Adrenal gland (tissue), 12 donors: ENCODE results near the gene CLEC16A. TPM values are rescaled to one million over a fixed set of nuclear protein-coding genes. Genes with fewer than 3 reads are reported as not detected.
"Not testable (repeated sequence)": the region's sequence is repeated elsewhere in the genome, so short reads cannot be mapped to it uniquely, and the experiment has no call there.

ENCODE experiments used
- DNase-seq, 7 donors: peaks; one replicate each; pipeline ENCODE4 v3.0.0-alpha.2; 2019 to 2020
- H3K27ac ChIP-seq, 5 donors: fragments of 200-600 bp; sonication (generic) in 4 of 5; 1 replicate in 3 of 5; 2 replicates in 2 of 5; pipeline versions ENCODE4 v1.5.1 to v1.8.0; 2016 to 2020; ENCODE audit warnings: mild to moderate bottlenecking in 1 of 5
- H3K27me3 ChIP-seq: fragments of 200-600 bp; 2 replicates; pipeline ENCODE4 v1.8.0; 2021
- H3K36me3 ChIP-seq, 2 donors: fragments of 200-600 bp; replicated peaks in 1 of 2; 1 replicate in 1 of 2; 2 replicates in 1 of 2; pipeline versions ENCODE4 v1.5.1 to v1.8.0; 2018 to 2022
- H3K4me1 ChIP-seq, 2 donors: fragments of 200-600 bp; replicated peaks in 1 of 2; 1 replicate in 1 of 2; 2 replicates in 1 of 2; pipeline versions ENCODE4 v1.5.1 to v1.8.0; 2018 to 2021
- H3K4me3 ChIP-seq, 4 donors: fragments of 200-600 bp; sonication (generic) in 3 of 4; one replicate each; pipeline ENCODE4 v1.5.1; 2016 to 2018
- H3K9me3 ChIP-seq, 3 donors: fragments of 200-600 bp; sonication (generic) in 1 of 3; replicated peaks in 1 of 3; 1 replicate in 2 of 3; 2 replicates in 1 of 3; pipeline versions ENCODE4 v1.5.1 to v1.8.0; 2016 to 2021
- POLR2A ChIP-seq, 2 donors: fragments of 450-650 bp; IDR thresholded peaks; one replicate each; pipeline ENCODE4 v1.6.1; 2017; ENCODE audit warnings: antibody characterized with exemption in 2 of 2, mild to moderate bottlenecking in 2 of 2, moderate library complexity in 1 of 2
- WGBS, 4 donors: extraction: QIAGEN DNeasy Blood & Tissue Kit in 2 of 4; methylation state at CpG; one replicate each; pipeline versions ENCODE4 v1.1.5 to v1.1.7; 2013 to 2017; 5-methylcytosine and 5-hydroxymethylcytosine counted together
- intact Hi-C, 2 donors: fragments of 100-400 bp; cut with DNase I; formaldehyde crosslinking; loops; one replicate each; pipeline versions ENCODE4 v1.14.1 to v1.15.0; 2022 to 2023
- polyA plus RNA-seq, 3 donors: library from polyadenylated mRNA; stranded (reverse); fragments of 200-250 nt in 2 of 3; fragments of 350-450 nt in 1 of 3; fragmentation: Illumina TruSeq in 1 of 3; extraction: RNeasy Lipid Tissue Mini Kit (QIAGEN cat#74804) in 1 of 3; gene quantifications; one replicate each; pipeline ENCODE4 v1.2.3, GENCODE V29; 2013 to 2014
- total RNA-seq, 9 donors: library from RNA; depleted of rRNA in 4 of 9; stranded (reverse); fragments of >200 nt in 4 of 9; fragments of 120-200 nt in 1 of 9; fragmentation: NEBNext Ultra II Directional in 1 of 9; extraction: Animal tissue kit (Norgen Biotek cat#: 25700) in 1 of 9; gene quantifications; one replicate each; pipeline versions ENCODE4 v1.1.0 to v1.2.4, GENCODE V29; 2013 to 2023
- TF ChIP-seq, protein P1 (sequence below), 6 experiments: fragments of 450-650 bp in 4 of 6; fragments of 200-600 bp in 2 of 6; sonication (generic) in 1 of 6; IDR thresholded peaks; 1 replicate in 5 of 6; 2 replicates in 1 of 6; pipeline versions ENCODE4 v1.5.1 to v1.8.0; 2016 to 2021; ENCODE audit warnings: antibody characterized with exemption in 6 of 6, mild to moderate bottlenecking in 2 of 6, moderate library complexity in 1 of 6
- donor health status: healthy with polysubstance abuse.
- donor health status: Bipolar disorder and iron deficiency.
- donor health status: DM: yes; HTN: yes; CAD: no.
- donor health status: DM: no; HTN: no; CAD: no.
- donor health status: DM: no; HTN: no; CAD: no.
- donor health status: DM: yes; HTN: yes; CAD: no.

The CLEC16A gene
- total and polyA plus RNA-seq, 12 donors, result 14.0 to 37.2 (median 27.6) TPM

DNA sequence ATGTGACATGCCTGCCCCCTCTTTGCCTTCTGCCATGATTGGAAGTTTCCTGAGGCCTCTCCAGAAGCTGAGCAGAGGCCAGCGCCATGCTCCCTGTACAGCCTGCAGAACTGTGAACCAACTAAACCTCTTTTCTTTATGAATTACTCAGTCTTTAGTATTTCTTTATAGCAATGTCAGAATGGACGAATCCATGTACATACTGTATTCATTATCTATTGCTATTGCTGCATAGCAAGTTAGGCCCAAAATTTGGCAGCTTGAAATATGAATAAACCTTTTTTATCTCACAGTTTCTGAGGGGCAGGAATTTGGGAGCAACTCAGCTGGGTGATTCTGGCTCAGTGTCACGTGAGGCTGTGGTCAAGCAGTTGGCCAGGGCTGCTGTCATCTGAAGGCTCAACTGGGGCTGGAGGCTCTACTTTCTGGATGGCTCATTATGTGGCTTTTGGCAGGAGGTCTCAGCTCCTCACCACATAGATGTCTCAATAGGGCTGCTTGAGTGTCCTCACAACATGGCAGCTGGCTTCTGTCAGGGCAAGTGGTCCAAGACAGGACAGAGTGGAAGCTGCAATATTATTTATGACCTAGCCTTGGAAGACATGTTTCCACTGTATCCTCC is 271.7 kb downstream of the CLEC16A start:
- Histone ChIP-seq H3K4me3 (no peak overlapping the region), H3K27ac (no peak overlapping the region), H3K9me3 (no peaks in the 10 kb centered on the region), H3K4me1 (peaks cover 0 to 11% of the 10 kb centered on the region in 2 donors), H3K27me3 (no peaks in the 10 kb centered on the region), H3K36me3 (no peaks in the 10 kb centered on the region)
- intact Hi-C loops, result no loop called here
- DNase-seq, result no peak
- WGBS, 4 donors, result 93 to 96% (median 94%) methylated on average over 3 of the region's 3 CpGs
- TF ChIP-seq, protein P1, sequence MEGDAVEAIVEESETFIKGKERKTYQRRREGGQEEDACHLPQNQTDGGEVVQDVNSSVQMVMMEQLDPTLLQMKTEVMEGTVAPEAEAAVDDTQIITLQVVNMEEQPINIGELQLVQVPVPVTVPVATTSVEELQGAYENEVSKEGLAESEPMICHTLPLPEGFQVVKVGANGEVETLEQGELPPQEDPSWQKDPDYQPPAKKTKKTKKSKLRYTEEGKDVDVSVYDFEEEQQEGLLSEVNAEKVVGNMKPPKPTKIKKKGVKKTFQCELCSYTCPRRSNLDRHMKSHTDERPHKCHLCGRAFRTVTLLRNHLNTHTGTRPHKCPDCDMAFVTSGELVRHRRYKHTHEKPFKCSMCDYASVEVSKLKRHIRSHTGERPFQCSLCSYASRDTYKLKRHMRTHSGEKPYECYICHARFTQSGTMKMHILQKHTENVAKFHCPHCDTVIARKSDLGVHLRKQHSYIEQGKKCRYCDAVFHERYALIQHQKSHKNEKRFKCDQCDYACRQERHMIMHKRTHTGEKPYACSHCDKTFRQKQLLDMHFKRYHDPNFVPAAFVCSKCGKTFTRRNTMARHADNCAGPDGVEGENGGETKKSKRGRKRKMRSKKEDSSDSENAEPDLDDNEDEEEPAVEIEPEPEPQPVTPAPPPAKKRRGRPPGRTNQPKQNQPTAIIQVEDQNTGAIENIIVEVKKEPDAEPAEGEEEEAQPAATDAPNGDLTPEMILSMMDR (IDR thresholded peaks at IDR 0.05), result no peak
- no peak for TF ChIP-seq POLR2A (IDR thresholded peaks at IDR 0.05)

DNA sequence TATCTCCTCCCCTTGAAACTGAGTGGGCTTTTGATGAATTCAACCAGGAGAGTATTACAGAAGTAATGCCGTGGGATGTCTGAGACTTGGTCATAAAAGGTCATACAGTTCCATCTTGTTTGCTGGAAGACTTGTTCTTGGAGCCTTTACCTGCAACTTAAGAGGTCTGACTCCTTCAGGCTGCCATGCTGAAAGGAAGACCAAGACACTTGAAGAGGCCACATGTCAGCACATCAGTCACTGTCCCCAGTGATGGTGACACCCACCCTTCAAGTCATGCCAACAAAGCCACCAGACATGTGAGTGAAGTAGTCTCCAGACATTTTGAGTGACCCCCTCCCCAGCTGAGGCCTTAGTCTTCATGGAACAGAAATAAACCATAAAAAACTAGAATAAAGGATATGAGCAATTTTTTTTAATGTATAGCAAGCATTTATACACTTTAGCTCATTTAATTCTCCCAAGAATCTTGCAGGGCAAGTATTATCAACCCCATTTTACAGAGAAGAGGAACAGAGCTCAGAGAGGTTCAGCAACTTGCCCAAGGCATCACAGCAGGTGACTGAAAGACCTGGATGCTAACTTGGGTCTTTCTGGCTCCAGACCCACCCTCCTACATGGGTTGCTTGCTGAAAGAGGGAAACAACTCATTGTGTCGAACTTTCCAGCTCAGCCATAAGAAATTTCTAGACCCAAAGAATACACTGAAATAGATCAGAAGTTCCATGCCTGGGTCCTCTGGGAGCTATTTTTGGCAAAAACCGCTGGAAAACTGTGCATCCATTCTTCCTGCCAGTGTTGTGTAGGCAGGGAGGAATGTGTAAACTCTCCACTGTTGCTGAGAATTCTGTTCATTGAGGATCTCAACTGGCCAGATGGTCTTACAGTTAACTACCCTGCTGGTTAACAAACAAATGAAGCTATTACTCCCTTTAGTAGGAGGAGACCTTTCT is 273.6 kb downstream of the CLEC16A start:
- DNase-seq, result no peak
- Histone ChIP-seq H3K36me3 (no peaks in the 10 kb centered on the region), H3K4me3 (no peak overlapping the region), H3K9me3 (no peaks in the 10 kb centered on the region), H3K27ac (no peak overlapping the region), H3K4me1 (peaks cover 0 to 11% of the 10 kb centered on the region in 2 donors), H3K27me3 (no peaks in the 10 kb centered on the region)
- intact Hi-C loops, result no loop called here
- no peak for TF ChIP-seq POLR2A (IDR thresholded peaks at IDR 0.05)
- TF ChIP-seq, protein P1 (IDR thresholded peaks at IDR 0.05), result no peak
- WGBS, 4 donors, result 71 to 88% (median 83%) methylated on average over 3 of the region's 3 CpGs

DNA sequence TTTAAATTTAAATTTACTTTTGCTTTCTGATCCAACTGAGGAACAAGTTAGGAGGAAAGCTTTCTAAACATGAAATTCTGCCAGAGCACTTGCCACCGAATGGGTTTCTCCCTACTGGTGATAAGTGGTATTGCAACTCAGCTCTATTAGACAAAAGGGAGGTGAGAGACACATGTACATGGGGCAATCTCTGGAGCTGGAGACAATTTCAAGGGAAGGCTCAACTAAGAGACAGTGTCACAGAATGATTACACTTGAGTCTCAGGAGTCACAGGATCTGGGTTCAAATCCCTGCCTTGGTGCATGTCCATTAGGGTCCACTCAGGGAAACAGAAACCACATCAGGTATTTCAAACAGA is 274.2 kb downstream of the CLEC16A start:
- Histone ChIP-seq H3K9me3 (no peaks in the 10 kb centered on the region), H3K27ac (no peak overlapping the region), H3K4me3 (no peak overlapping the region), H3K4me1 (peaks cover 0 to 11% of the 10 kb centered on the region in 2 donors), H3K36me3 (no peaks in the 10 kb centered on the region), H3K27me3 (no peaks in the 10 kb centered on the region)
- no peak for DNase-seq
- TF ChIP-seq, protein P1 (IDR thresholded peaks at IDR 0.05), result peak; percentile 9 to 46 (median 22)
- no peak for TF ChIP-seq POLR2A (IDR thresholded peaks at IDR 0.05)
- WGBS, 4 donors, result 75 to 94% (median 87%) methylated on average over 1 of the region's 1 CpG
- intact Hi-C loops, result no loop called here

DNA sequence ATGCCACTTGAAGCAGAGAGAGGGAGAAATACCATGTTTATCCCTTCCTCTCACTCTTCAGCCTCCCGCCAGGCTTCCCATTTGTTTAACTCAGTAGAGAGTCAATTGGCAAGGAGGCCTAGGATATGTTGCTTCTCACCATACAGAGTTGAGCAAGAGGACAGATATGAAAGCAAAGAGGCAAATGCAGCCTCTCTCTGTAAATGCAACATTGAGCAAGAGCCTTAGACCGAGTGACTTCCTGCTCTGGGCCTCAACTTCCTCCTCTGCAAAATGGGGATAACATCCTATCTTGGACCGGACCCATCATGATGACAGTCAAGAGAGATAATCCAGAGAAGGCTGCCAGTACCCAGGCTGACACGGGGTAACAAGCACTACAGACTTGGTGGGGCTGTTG is 274.8 kb downstream of the CLEC16A start:
- H3K9me3 ChIP-seq, result no peaks in the 10 kb centered on the region
- H3K4me1 ChIP-seq, result peaks cover 0 to 17% of the 10 kb centered on the region in 2 donors
- DNase-seq, result no peak
- no peak overlapping the region for H3K27ac ChIP-seq
- WGBS, 4 donors, result 71 to 92% (median 81%) methylated on average over 3 to 4 of the region's 4 CpGs
- no peaks in the 10 kb centered on the region for H3K36me3 ChIP-seq
- TF ChIP-seq, protein P1 (IDR thresholded peaks at IDR 0.05), result no peak
- no peak for TF ChIP-seq POLR2A (IDR thresholded peaks at IDR 0.05)
- intact Hi-C loops, result no loop called here
- no peak overlapping the region for H3K4me3 ChIP-seq
- no peaks in the 10 kb centered on the region for H3K27me3 ChIP-seq

DNA sequence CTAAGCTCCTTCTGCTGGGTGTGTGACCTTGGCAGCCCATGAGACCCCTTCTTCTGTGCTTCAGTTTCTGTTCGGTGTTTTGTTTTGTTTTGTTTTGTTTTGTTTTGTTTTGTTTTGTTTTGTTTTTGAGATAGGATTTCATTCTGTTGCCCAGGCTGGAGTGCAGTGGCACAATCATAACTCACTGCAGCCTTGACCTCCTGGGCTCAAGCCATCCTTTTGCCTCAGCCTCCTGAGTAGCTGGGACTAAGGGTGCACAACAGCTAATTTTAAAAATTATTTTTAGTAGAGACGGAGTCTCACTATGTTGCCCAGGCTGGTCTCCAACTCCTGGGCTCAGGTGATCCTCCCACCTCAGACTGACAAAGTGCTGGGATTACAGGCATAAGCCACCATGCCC is 276.1 kb downstream of the CLEC16A start:
- DNase-seq, result peak in 5 of 7 donors; percentile 42 to 64 (median 53)
- intact Hi-C loops, result loop anchor here in 1 of 2 donors (10.0 kb wide), 1 partner anchor 56 kb away; no protein-coding TSS in a partner anchor
- WGBS, 4 donors, result 20 to 38% (median 29%) methylated on average over 2 of the region's 2 CpGs

More for the DNA sequence above, 276.1 kb downstream of the CLEC16A start:
- not testable (repeated sequence) for H3K4me3 ChIP-seq, H3K27ac ChIP-seq, H3K27me3 ChIP-seq, H3K36me3 ChIP-seq, H3K9me3 ChIP-seq
- peaks cover 11 to 30% of the 10 kb centered on the region in 2 donors for H3K4me1 ChIP-seq
